NT2/D1 (cell line): Measurements from ENCODE around the gene RELL1.

ENCODE experiments used
- YY1 ChIP-seq: IDR thresholded peaks from 2 replicates; pipeline ENCODE4 v1.6.1; 2011; ENCODE audit not compliant: insufficient read length, insufficient read depth
- ZNF274 ChIP-seq: IDR thresholded peaks from 2 replicates; pipeline ENCODE4 v1.6.1; 2011; ENCODE audit warnings: mild to moderate bottlenecking, low read depth, low read length

DNA sequence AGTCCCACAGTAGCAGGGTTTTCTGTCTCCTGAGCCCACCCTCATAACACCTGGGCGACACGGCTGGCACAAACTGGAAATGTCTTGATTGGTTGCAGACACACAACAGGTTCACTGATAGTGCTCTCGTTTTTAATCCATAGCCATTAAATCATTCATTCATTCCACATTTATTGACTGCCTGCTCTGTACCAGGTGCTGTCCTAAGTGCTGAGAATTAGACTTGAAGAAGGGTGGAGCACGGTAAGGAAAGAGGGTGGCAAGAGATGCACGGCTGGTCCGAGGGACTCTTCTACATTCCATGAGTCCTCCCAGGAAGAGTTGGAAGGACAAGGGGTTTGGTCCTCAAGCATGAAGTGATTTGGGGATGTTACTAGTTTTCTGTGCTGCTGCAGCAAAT, 100.0 kb downstream of the RELL1 start:
- TF ChIP-seq YY1 (no peak), ZNF274 (no peak)
